ENCODE results near the gene SYNDIG1. TPM values are rescaled to one million over a fixed set of nuclear protein-coding genes. Genes with fewer than 3 reads are reported as not detected.

SYNDIG1 gene
- total RNA-seq, 1 donor from 2014 or later: 2.6 TPM

DNA sequence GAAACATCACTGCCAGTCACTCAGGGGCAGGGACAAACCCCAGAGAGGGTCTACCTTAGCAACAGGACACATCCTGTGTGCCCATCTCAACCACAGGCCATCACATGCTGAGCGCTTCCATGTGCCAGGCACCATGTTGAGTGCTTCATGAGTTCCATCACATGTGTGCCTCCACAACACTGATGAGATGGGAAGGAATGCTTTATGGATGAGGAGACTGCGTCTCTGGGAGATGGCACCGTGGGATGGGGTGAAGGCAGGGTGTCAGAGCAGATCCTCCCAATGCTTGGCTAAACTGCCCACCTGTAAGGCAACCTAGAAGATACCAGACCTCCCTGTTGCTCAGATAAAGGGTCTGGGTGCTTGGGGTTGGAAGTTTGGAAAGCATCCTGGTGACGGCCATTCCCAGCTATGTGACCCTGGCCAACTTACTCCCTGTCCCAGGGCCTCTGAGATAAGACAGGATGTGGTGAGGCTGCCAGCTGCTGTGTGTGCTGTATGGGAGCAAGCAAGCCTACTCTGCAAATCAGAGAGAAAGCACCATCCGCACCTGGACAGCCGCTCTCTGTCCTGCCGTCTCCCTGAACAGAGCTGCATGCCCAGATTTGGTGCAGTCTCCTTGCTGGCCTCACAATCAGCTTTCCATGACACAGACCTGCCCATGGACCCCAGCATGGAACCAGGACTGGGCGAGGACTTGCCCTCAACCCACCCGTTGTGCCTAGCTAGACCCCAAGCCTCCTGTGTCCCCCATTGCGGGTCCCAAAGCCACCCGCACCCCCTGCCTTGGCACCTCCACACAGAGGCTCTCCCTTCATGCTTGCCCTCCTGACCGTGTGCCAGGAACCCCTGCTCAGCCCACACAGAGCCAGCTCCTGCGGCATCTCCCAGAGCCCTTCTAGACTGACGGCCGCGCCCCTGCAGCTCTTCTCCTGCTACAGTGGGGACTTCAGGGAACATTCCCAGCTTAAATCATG lies 143.7 kb downstream of the SYNDIG1 start:
- Histone ChIP-seq H3K36me3 (ENCODE audit: control insufficient read depth in 3 of 3, insufficient read depth in 3 of 3, low read length in 3 of 3) (no peaks in the 10 kb centered on the region), H3K4me3 (ENCODE audit: low read length in 3 of 3) (no peak overlapping the region), H3K27me3 (ENCODE audit: control insufficient read depth in 3 of 3, insufficient read depth in 3 of 3, low read length in 3 of 3) (peaks cover 0 to 15% (median 10%) of the 10 kb centered on the region in 3 donors), H3K9ac (ENCODE audit: low read depth in 1 of 3, low read length in 3 of 3) (no peak overlapping the region), H3K4me1 (ENCODE audit: control insufficient read depth in 3 of 3, insufficient read depth in 3 of 3, low read length in 3 of 3) (no peaks in the 10 kb centered on the region), H3K9me3 (ENCODE audit: control insufficient read depth in 3 of 3, low read length in 3 of 3) (no peaks in the 10 kb centered on the region), H3K27ac (ENCODE audit: low read depth, low read length) (no peak overlapping the region)

DNA sequence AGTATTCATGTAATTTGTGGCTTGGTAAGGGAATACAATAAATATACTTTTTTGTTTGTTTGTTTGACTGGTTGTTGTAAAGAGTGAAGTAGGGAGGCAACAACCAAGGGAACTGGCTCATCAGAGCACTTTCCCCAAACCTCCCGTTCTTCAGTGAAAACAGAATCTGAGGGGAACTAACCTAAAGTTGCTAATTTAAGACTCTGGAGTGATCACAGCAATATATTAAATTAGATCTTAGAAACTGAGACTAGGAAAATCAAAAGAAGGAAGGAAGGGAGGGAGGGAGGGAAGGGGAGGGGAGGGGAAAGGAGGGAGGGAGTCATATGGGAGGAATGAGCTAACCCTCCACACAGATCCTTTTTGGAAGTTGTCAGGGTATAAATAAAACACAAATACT lies 144.9 kb downstream of the SYNDIG1 start:
- peaks cover 0 to 15% (median 10%) of the 10 kb centered on the region in 3 donors for H3K27me3 ChIP-seq (ENCODE audit: control insufficient read depth in 3 of 3, insufficient read depth in 3 of 3, low read length in 3 of 3)
- no peaks in the 10 kb centered on the region for H3K36me3 ChIP-seq (ENCODE audit: control insufficient read depth in 3 of 3, insufficient read depth in 3 of 3, low read length in 3 of 3)
- no peak overlapping the region for H3K9ac ChIP-seq (ENCODE audit: low read depth in 1 of 3, low read length in 3 of 3)
- H3K27ac ChIP-seq (ENCODE audit: low read depth, low read length): no peak overlapping the region
- no peak overlapping the region for H3K4me3 ChIP-seq (ENCODE audit: low read length in 3 of 3)
- H3K4me1 ChIP-seq (ENCODE audit: control insufficient read depth in 3 of 3, insufficient read depth in 3 of 3, low read length in 3 of 3): no peaks in the 10 kb centered on the region
- no peaks in the 10 kb centered on the region for H3K9me3 ChIP-seq (ENCODE audit: control insufficient read depth in 3 of 3, low read length in 3 of 3)

GRCh38 chr20:24615353-24615752 lies 145.9 kb downstream of the SYNDIG1 start:
- Histone ChIP-seq H3K27ac (ENCODE audit: low read depth, low read length) (no peak overlapping the region), H3K9ac (ENCODE audit: low read depth in 1 of 3, low read length in 3 of 3) (no peak overlapping the region), H3K4me3 (ENCODE audit: low read length in 3 of 3) (no peak overlapping the region), H3K36me3 (ENCODE audit: control insufficient read depth in 3 of 3, insufficient read depth in 3 of 3, low read length in 3 of 3) (no peaks in the 10 kb centered on the region), H3K27me3 (ENCODE audit: control insufficient read depth in 3 of 3, insufficient read depth in 3 of 3, low read length in 3 of 3) (peaks cover 0 to 15% (median 10%) of the 10 kb centered on the region in 3 donors), H3K4me1 (ENCODE audit: control insufficient read depth in 3 of 3, insufficient read depth in 3 of 3, low read length in 3 of 3) (no peaks in the 10 kb centered on the region), H3K9me3 (ENCODE audit: control insufficient read depth in 3 of 3, low read length in 3 of 3) (no peaks in the 10 kb centered on the region)

DNA sequence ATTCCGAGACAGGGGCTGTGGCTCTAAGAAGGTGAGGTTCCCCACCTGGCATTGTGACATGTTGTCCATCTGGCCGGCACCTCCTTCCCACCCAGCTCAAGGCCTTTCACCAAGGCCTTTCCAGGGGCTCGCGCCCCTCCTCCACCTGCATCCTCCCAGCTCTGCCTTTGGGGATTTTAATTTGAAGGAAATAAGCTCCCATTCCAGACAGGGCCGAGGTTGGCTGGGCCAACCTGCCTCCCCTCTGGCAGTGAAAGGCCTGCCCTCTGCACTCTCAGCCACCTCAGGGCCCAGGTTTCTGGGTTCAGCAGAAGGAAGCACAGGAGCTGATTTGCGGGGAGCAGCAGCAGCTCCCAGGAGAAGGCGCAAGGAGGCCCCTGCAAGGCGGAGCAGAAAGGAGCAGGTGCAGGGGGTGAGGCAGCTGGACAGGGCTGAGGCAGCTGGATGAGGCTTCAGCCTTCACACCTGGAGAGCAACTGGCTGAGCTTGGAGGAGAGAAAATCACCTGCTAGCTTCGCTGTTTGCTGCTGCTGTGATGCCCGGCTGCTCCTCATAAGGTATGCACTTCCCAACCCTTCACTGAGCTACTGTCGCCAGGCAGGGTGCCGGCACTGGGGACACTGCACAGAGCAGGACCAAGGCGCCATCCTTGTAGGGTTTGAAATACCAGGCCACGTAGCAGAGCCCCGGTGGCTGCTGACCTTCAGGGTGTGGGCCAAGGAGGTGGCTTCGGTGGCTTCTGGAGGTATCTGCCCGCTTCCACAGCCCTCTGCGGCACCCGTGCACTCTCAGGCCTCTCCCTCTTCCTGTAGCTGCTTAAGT lies 147.0 kb downstream of the SYNDIG1 start:
- Histone ChIP-seq H3K9me3 (ENCODE audit: control insufficient read depth in 3 of 3, low read length in 3 of 3) (no peaks in the 10 kb centered on the region), H3K4me1 (ENCODE audit: control insufficient read depth in 3 of 3, insufficient read depth in 3 of 3, low read length in 3 of 3) (no peaks in the 10 kb centered on the region), H3K27me3 (ENCODE audit: control insufficient read depth in 3 of 3, insufficient read depth in 3 of 3, low read length in 3 of 3) (peaks cover 0 to 15% (median 10%) of the 10 kb centered on the region in 3 donors), H3K27ac (ENCODE audit: low read depth, low read length) (no peak overlapping the region), H3K36me3 (ENCODE audit: control insufficient read depth in 3 of 3, insufficient read depth in 3 of 3, low read length in 3 of 3) (no peaks in the 10 kb centered on the region), H3K4me3 (ENCODE audit: low read length in 3 of 3) (no peak overlapping the region), H3K9ac (ENCODE audit: low read depth in 1 of 3, low read length in 3 of 3) (no peak overlapping the region)

DNA sequence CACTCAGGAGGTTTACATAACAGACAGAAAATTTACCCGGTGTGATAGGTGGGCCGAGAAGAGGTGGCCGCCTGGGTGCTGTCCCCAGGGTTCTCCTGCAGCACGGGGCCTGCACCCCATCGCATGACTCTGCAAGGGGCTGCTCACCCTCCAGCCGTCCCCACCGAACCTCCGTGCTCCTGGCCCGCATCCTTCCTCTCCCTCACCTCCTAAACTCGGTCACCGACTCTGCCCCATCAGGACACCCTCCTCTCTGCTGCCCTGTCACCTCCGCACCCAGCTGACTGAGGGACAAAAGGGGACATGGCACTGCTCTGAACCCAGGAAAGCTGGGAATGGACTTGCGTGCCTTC lies 147.6 kb downstream of the SYNDIG1 start:
- Histone ChIP-seq H3K9me3 (ENCODE audit: control insufficient read depth in 3 of 3, low read length in 3 of 3) (no peaks in the 10 kb centered on the region), H3K4me1 (ENCODE audit: control insufficient read depth in 3 of 3, insufficient read depth in 3 of 3, low read length in 3 of 3) (no peaks in the 10 kb centered on the region), H3K36me3 (ENCODE audit: control insufficient read depth in 3 of 3, insufficient read depth in 3 of 3, low read length in 3 of 3) (no peaks in the 10 kb centered on the region), H3K9ac (ENCODE audit: low read depth in 1 of 3, low read length in 3 of 3) (no peak overlapping the region), H3K27me3 (ENCODE audit: control insufficient read depth in 3 of 3, insufficient read depth in 3 of 3, low read length in 3 of 3) (peaks cover 0 to 15% (median 10%) of the 10 kb centered on the region in 3 donors), H3K4me3 (ENCODE audit: low read length in 3 of 3) (no peak overlapping the region), H3K27ac (ENCODE audit: low read depth, low read length) (no peak overlapping the region)

- Histone ChIP-seq H3K4me3 (ENCODE audit: low read length in 3 of 3) (no peak overlapping the region), H3K4me1 (ENCODE audit: control insufficient read depth in 3 of 3, insufficient read depth in 3 of 3, low read length in 3 of 3) (no peaks in the 10 kb centered on the region), H3K9me3 (ENCODE audit: control insufficient read depth in 3 of 3, low read length in 3 of 3) (no peaks in the 10 kb centered on the region), H3K27me3 (ENCODE audit: control insufficient read depth in 3 of 3, insufficient read depth in 3 of 3, low read length in 3 of 3) (peaks cover 0 to 15% (median 8%) of the 10 kb centered on the region in 3 donors), H3K27ac (ENCODE audit: low read depth, low read length) (no peak overlapping the region), H3K36me3 (ENCODE audit: control insufficient read depth in 3 of 3, insufficient read depth in 3 of 3, low read length in 3 of 3) (no peaks in the 10 kb centered on the region), H3K9ac (ENCODE audit: low read depth in 1 of 3, low read length in 3 of 3) (no peak overlapping the region)
These were observed 148.5 kb downstream of the SYNDIG1 start for GRCh38 chr20:24617757-24618450.

- no peak overlapping the region for H3K9ac ChIP-seq (ENCODE audit: low read depth in 1 of 3, low read length in 3 of 3)
- H3K36me3 ChIP-seq (ENCODE audit: control insufficient read depth in 3 of 3, insufficient read depth in 3 of 3, low read length in 3 of 3): no peaks in the 10 kb centered on the region
- no peak overlapping the region for H3K4me3 ChIP-seq (ENCODE audit: low read length in 3 of 3)
- peaks cover 0 to 9% (median 6%) of the 10 kb centered on the region in 3 donors for H3K27me3 ChIP-seq (ENCODE audit: control insufficient read depth in 3 of 3, insufficient read depth in 3 of 3, low read length in 3 of 3)
- H3K4me1 ChIP-seq (ENCODE audit: control insufficient read depth in 3 of 3, insufficient read depth in 3 of 3, low read length in 3 of 3): no peaks in the 10 kb centered on the region
- H3K9me3 ChIP-seq (ENCODE audit: control insufficient read depth in 3 of 3, low read length in 3 of 3): no peaks in the 10 kb centered on the region
- H3K27ac ChIP-seq (ENCODE audit: low read depth, low read length): no peak overlapping the region
These were observed 149.3 kb downstream of the SYNDIG1 start for GRCh38 chr20:24618739-24619138.

DNA sequence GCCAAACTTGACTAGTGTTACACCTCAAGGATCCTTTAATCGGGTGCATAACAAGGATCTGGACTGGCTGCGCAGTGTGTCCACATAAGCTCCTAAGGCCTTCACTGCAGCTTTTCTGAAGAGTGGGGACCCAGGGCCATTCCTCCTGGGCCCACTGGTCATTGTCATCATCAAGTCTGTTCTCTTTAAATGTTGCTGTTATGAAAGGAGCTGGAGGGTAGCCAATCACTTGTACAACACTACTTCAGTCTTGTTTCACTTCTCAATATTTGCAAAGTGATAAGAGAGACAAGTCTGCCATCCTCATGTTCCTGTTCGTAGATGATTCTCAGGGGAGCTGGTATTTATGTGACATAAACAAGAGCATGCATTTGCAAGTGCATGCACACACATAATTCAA lies 149.8 kb downstream of the SYNDIG1 start:
- no peak overlapping the region for H3K4me3 ChIP-seq (ENCODE audit: low read length in 3 of 3)
- H3K4me1 ChIP-seq (ENCODE audit: control insufficient read depth in 3 of 3, insufficient read depth in 3 of 3, low read length in 3 of 3): no peaks in the 10 kb centered on the region
- peaks cover 0 to 9% (median 4%) of the 10 kb centered on the region in 3 donors for H3K27me3 ChIP-seq (ENCODE audit: control insufficient read depth in 3 of 3, insufficient read depth in 3 of 3, low read length in 3 of 3)
- H3K9ac ChIP-seq (ENCODE audit: low read depth in 1 of 3, low read length in 3 of 3): no peak overlapping the region
- H3K9me3 ChIP-seq (ENCODE audit: control insufficient read depth in 3 of 3, low read length in 3 of 3): no peaks in the 10 kb centered on the region
- no peaks in the 10 kb centered on the region for H3K36me3 ChIP-seq (ENCODE audit: control insufficient read depth in 3 of 3, insufficient read depth in 3 of 3, low read length in 3 of 3)
- no peak overlapping the region for H3K27ac ChIP-seq (ENCODE audit: low read depth, low read length)

- no peaks in the 10 kb centered on the region for H3K9me3 ChIP-seq (ENCODE audit: control insufficient read depth in 3 of 3, low read length in 3 of 3)
- no peak overlapping the region for H3K4me3 ChIP-seq (ENCODE audit: low read length in 3 of 3)
- H3K4me1 ChIP-seq (ENCODE audit: control insufficient read depth in 3 of 3, insufficient read depth in 3 of 3, low read length in 3 of 3): no peaks in the 10 kb centered on the region
- H3K27me3 ChIP-seq (ENCODE audit: control insufficient read depth in 3 of 3, insufficient read depth in 3 of 3, low read length in 3 of 3): peaks cover 0 to 9% (median 4%) of the 10 kb centered on the region in 3 donors
- no peaks in the 10 kb centered on the region for H3K36me3 ChIP-seq (ENCODE audit: control insufficient read depth in 3 of 3, insufficient read depth in 3 of 3, low read length in 3 of 3)
- no peak overlapping the region for H3K9ac ChIP-seq (ENCODE audit: low read depth in 1 of 3, low read length in 3 of 3)
- H3K27ac ChIP-seq (ENCODE audit: low read depth, low read length): no peak overlapping the region
These were observed 151.6 kb downstream of the SYNDIG1 start for GRCh38 chr20:24620937-24621519.

Data from skeletal muscle tissue (tissue), 4 donors.